Epithelial cell of proximal tubule (primary cell): ENCODE data around the gene DHX32. TPM values are rescaled to one million over a fixed set of nuclear protein-coding genes. Genes with fewer than 3 reads are reported as not detected.

Experiments used
- DNase-seq: peaks from one replicate; pipeline ENCODE4 v3.0.0-alpha.2; 2011; ENCODE audit warnings: low read depth
- H3K4me3 ChIP-seq: 2 replicates; pipeline ENCODE4 v1.5.1; 2011; ENCODE audit warnings: low read depth, mild to moderate bottlenecking, low read length
- CTCF ChIP-seq: conservative IDR thresholded peaks from 2 replicates; pipeline ENCODE4 v1.5.1; 2012; ENCODE audit warnings: low read depth, mild to moderate bottlenecking, low read length
- total RNA-seq: library from RNA; depleted of rRNA; stranded (reverse); fragments of >200 nt; gene quantifications from 2 replicates; pipeline ENCODE4 v1.2.3, GENCODE V29; 2015

Gene DHX32
- total RNA-seq, 1 donor from 2014 or later: 29.6 TPM

GRCh38 chr10:125850766-125851731 is 30.0 kb downstream of the DHX32 start:
- no peak overlapping the region for H3K4me3 ChIP-seq
- DNase-seq: no peak
- no peak for TF ChIP-seq CTCF

GRCh38 chr10:125849448-125849847 is 31.6 kb downstream of the DHX32 start:
- no peak for DNase-seq
- TF ChIP-seq CTCF: no peak

GRCh38 chr10:125848857-125849256 is 32.2 kb downstream of the DHX32 start:
- no peak for DNase-seq
- no peak for TF ChIP-seq CTCF
- H3K4me3 ChIP-seq: no peak overlapping the region

More at GRCh38 chr10:125849448-125849847, 31.6 kb downstream of the DHX32 start:
- H3K4me3 ChIP-seq: no peak overlapping the region

- TF ChIP-seq CTCF: no peak
- DNase-seq: no peak
- H3K4me3 ChIP-seq: no peak overlapping the region
Measured at GRCh38 chr10:125848371-125848770, 32.7 kb downstream of the DHX32 start.

GRCh38 chr10:125846894-125847293 is 34.2 kb downstream of the DHX32 start:
- no peak for TF ChIP-seq CTCF
- no peak overlapping the region for H3K4me3 ChIP-seq
- no peak for DNase-seq

GRCh38 chr10:125845617-125846016 is 35.5 kb downstream of the DHX32 start:
- no peak for TF ChIP-seq CTCF
- no peak for DNase-seq
- H3K4me3 ChIP-seq: no peak overlapping the region
